ENCODE data around the gene LGALSL.

- TF ChIP-seq MAX (IDR thresholded peaks at IDR 0.05; ENCODE audit: low read depth, low read length) (no peak), CTCF (IDR thresholded peaks at IDR 0.05; ENCODE audit: low read depth, low read length) (no peak), POLR2A (IDR thresholded peaks at IDR 0.05; ENCODE audit: extremely low read depth, insufficient read length) (no peak), MYC (IDR thresholded peaks at IDR 0.05; ENCODE audit: low read depth, low read length) (no peak)
These were observed 6.5 kb upstream of the LGALSL start for GRCh38 chr2:64447317-64448040.

Measured in NB4 (cell line).